CD4-positive, alpha-beta T cell (primary cell): ENCODE results near the gene COQ6. TPM values are rescaled to one million over a fixed set of nuclear protein-coding genes. Genes with fewer than 3 reads are reported as not detected.

Experiments
- ATAC-seq: fragments of 200-7000 bp; cut with Tn5 transposase; one replicate; pipeline ENCODE4 v1.10.0; 2022; ENCODE audit warnings: mild to moderate bottlenecking; ENCODE audit not compliant: poor library complexity
- CTCF ChIA-PET: fragments of 350-600 bp; sonication (Branson Sonifier 250); formaldehyde crosslinking; loops from one replicate; lab custom pipeline; 2021; ENCODE audit warnings: antibody characterized with exemption, inconsistent platforms; lab: Charles Lee
- POLR2A ChIA-PET: fragments of 350-600 bp; sonication (Branson Sonifier 250); formaldehyde crosslinking; loops from one replicate; lab custom pipeline; 2021; ENCODE audit warnings: antibody characterized with exemption, inconsistent platforms; lab: Charles Lee
- DNase-seq, 14 experiments: peaks; one replicate each; pipeline ENCODE4 v3.0.0-alpha.2; 2013 to 2020; ENCODE audit warnings: mixed read lengths in 2 of 14
- H3K27ac ChIP-seq, 2 donors: one replicate each; pipeline versions ENCODE4 v1.5.1 to v1.7.0; 2013; ENCODE audit warnings: low read length in 2 of 2, low read depth in 1 of 2, mild to moderate bottlenecking in 1 of 2
- H3K27me3 ChIP-seq, 2 experiments: 1 replicate in 1 of 2; 2 replicates in 1 of 2; pipeline versions ENCODE4 v1.6.1 to v1.7.0; 2013; ENCODE audit warnings: low read length in 2 of 2, control low read depth in 1 of 2, mild to moderate bottlenecking in 1 of 2, moderate library complexity in 1 of 2; ENCODE audit not compliant: insufficient read depth in 2 of 2, control insufficient read depth in 1 of 2
- H3K36me3 ChIP-seq: one replicate; pipeline ENCODE4 v1.6.1; 2013; ENCODE audit warnings: low read length, control low read depth; ENCODE audit not compliant: insufficient read depth
- H3K4me1 ChIP-seq: one replicate; pipeline ENCODE4 v1.6.1; 2013; ENCODE audit warnings: low read length, control low read depth; ENCODE audit not compliant: insufficient read depth
- H3K4me3 ChIP-seq: one replicate; pipeline ENCODE4 v1.5.1; 2013; ENCODE audit warnings: mild to moderate bottlenecking, low read length, moderate library complexity
- H3K9me3 ChIP-seq, 2 experiments: 1 replicate in 1 of 2; 2 replicates in 1 of 2; pipeline versions ENCODE4 v1.6.1 to v1.7.0; 2013; ENCODE audit warnings: low read length in 2 of 2, mild to moderate bottlenecking in 2 of 2, control low read depth in 1 of 2, moderate library complexity in 1 of 2; ENCODE audit not compliant: control insufficient read depth in 1 of 2, insufficient read depth in 1 of 2
- H3K27ac Mint-ChIP-seq: one replicate; pipeline ENCODE4 v1.8.0; 2020; ENCODE audit warnings: mixed read lengths
- H3K27me3 Mint-ChIP-seq: one replicate; pipeline ENCODE4 v1.8.0; 2021; ENCODE audit warnings: mixed read lengths
- H3K36me3 Mint-ChIP-seq: one replicate; pipeline ENCODE4 v1.8.0; 2021; ENCODE audit warnings: low read depth, mixed read lengths
- H3K4me1 Mint-ChIP-seq: one replicate; pipeline ENCODE4 v1.8.0; 2021; ENCODE audit warnings: low read depth, mixed read lengths
- H3K4me3 Mint-ChIP-seq: one replicate; pipeline ENCODE4 v1.8.0; 2020; ENCODE audit warnings: mild to moderate bottlenecking, mixed read lengths
- H3K9me3 Mint-ChIP-seq: one replicate; pipeline ENCODE4 v1.8.0; 2020; ENCODE audit warnings: mixed read lengths
- CTCF ChIP-seq: fragments of 200-600 bp; IDR thresholded peaks from one replicate; pipeline ENCODE4 v1.8.0; 2022; ENCODE audit warnings: antibody characterized with exemption, mild to moderate bottlenecking
- intact Hi-C, 2 experiments: fragments of 100-400 bp; cut with DNase I in 1 of 2; cut with micrococcal nuclease in 1 of 2; formaldehyde crosslinking; loops; one replicate each; pipeline versions ENCODE4 v1.15.1 to v1.9.0; 2023 to 2025; cut with DNase I, micrococcal nuclease
- total RNA-seq, 174 experiments: library from RNA in 2 of 174; stranded (reverse) in 2 of 174; gene quantifications; one replicate each; pipeline ENCODE4 v1.2.3 and lab custom pipeline; 2021 to 2026

The COQ6 gene
- total RNA-seq, 2 experiments from 2014 or later, result 37.1 to 38.9 TPM

- Mint-ChIP-seq H3K9me3 (no peaks in the 10 kb centered on the region), H3K36me3 (peaks cover 90% of the 10 kb centered on the region), H3K4me3 (no peak overlapping the region), H3K4me1 (no peaks in the 10 kb centered on the region), H3K27ac (no peak overlapping the region), H3K27me3 (no peaks in the 10 kb centered on the region)
- Histone ChIP-seq H3K9me3 (no peaks in the 10 kb centered on the region), H3K4me3 (no peak overlapping the region), H3K36me3 (peaks cover 85% of the 10 kb centered on the region), H3K27ac (no peak overlapping the region), H3K4me1 (no peaks in the 10 kb centered on the region), H3K27me3 (no peaks in the 10 kb centered on the region)
- no peak for TF ChIP-seq CTCF
- ATAC-seq (no peak), DNase-seq (no peak)
- intact Hi-C loops, result no loop called here
- CTCF ChIA-PET, result no interaction called here
- POLR2A ChIA-PET, result interaction anchor here (1.1 kb wide), 1 partner anchor 9 kb away, joined by 5 read pairs; the partner anchor contains the start of genes COQ6 and FAM161B
Observed at GRCh38 chr14:73958591-73958990, 8.5 kb downstream of the COQ6 start.

GRCh38 chr14:73961192-73961591 is 11.1 kb downstream of the COQ6 start:
- no peak for TF ChIP-seq CTCF
- no peak overlapping the region for H3K4me3 Mint-ChIP-seq
- ChIA-PET CTCF (no interaction called here), POLR2A (no interaction called here)
- DNase-seq (no peak), ATAC-seq (no peak)
- no peaks in the 10 kb centered on the region for H3K4me1 Mint-ChIP-seq
- Histone ChIP-seq H3K27me3 (no peaks in the 10 kb centered on the region), H3K27ac (no peak overlapping the region), H3K4me3 (no peak overlapping the region), H3K36me3 (peaks cover 74% of the 10 kb centered on the region), H3K9me3 (no peaks in the 10 kb centered on the region), H3K4me1 (no peaks in the 10 kb centered on the region)
- no peaks in the 10 kb centered on the region for H3K9me3 Mint-ChIP-seq
- intact Hi-C loops, result no loop called here
- no peaks in the 10 kb centered on the region for H3K27me3 Mint-ChIP-seq
- peaks cover 84% of the 10 kb centered on the region for H3K36me3 Mint-ChIP-seq
- H3K27ac Mint-ChIP-seq, result no peak overlapping the region

GRCh38 chr14:73965216-73965615 is 15.1 kb downstream of the COQ6 start:
- Histone ChIP-seq H3K4me1 (no peaks in the 10 kb centered on the region), H3K27me3 (no peaks in the 10 kb centered on the region), H3K4me3 (no peak overlapping the region), H3K27ac (no peak overlapping the region), H3K9me3 (no peaks in the 10 kb centered on the region), H3K36me3 (peaks cover 50% of the 10 kb centered on the region)
- CTCF ChIA-PET, result no interaction called here
- no peak for DNase-seq
- POLR2A ChIA-PET, result no interaction called here
- H3K4me3 Mint-ChIP-seq, result no peak overlapping the region
- H3K36me3 Mint-ChIP-seq, result peaks cover 62% of the 10 kb centered on the region
- no peaks in the 10 kb centered on the region for H3K9me3 Mint-ChIP-seq
- no peak for TF ChIP-seq CTCF
- H3K4me1 Mint-ChIP-seq, result no peaks in the 10 kb centered on the region
- no peak for ATAC-seq
- H3K27ac Mint-ChIP-seq, result peak overlapping the region; percentile 24
- intact Hi-C loops, result no loop called here
- no peaks in the 10 kb centered on the region for H3K27me3 Mint-ChIP-seq
